ENCODE measurements around the gene POLR2A. TPM values are rescaled to one million over a fixed set of nuclear protein-coding genes. Genes with fewer than 3 reads are reported as not detected.

Gene POLR2A
- total and polyA plus RNA-seq, 2 of the 13 experiments (the other 11 are each of a cell fraction or from before 2014, with no cell fraction given), result 17.8 to 18.3 TPM

GRCh38 chr17:7437950-7438614 lies 46.1 kb upstream of the POLR2A start:
- CTCF ChIA-PET (ENCODE audit: low intra/inter-chr PET ratio, low total read pairs), result interaction anchor here (2.1 kb wide), 1 partner anchor 82 kb away, joined by 11 read pairs; no protein-coding TSS in a partner anchor
- ATAC-seq, result no peak
- H3K4me2 ChIP-seq (ENCODE audit: low read depth, low read length), result no peak overlapping the region
- TF ChIP-seq ZNF512 (CRISPR knock-in tag; IDR thresholded peaks at IDR 0.05) (no peak), TCF12 (IDR thresholded peaks at IDR 0.05) (no peak), TCF12 (CRISPR knock-in tag; IDR thresholded peaks at IDR 0.05) (no peak), ZNF121 (CRISPR knock-in tag; IDR thresholded peaks at IDR 0.05) (no peak), MEIS2 (CRISPR knock-in tag; IDR thresholded peaks at IDR 0.05) (no peak), ZNF879 (CRISPR knock-in tag; IDR thresholded peaks at IDR 0.05) (no peak), ZNF235 (CRISPR knock-in tag; IDR thresholded peaks at IDR 0.05; ENCODE audit: borderline replicate concordance) (no peak), FOXK1 (CRISPR knock-in tag; IDR thresholded peaks at IDR 0.05; ENCODE audit: borderline replicate concordance, low read depth) (no peak), ZBTB25 (CRISPR knock-in tag; IDR thresholded peaks at IDR 0.05) (no peak), HNRNPH1 (optimal IDR thresholded peaks at IDR 0.05; ENCODE audit: low read depth, low read length) (no peak), ZNF256 (CRISPR knock-in tag; conservative IDR thresholded peaks at IDR 0.05) (no peak), SP4 (CRISPR knock-in tag; IDR thresholded peaks at IDR 0.05) (no peak), ZNF687 (CRISPR knock-in tag; IDR thresholded peaks at IDR 0.05) (peak; percentile 8; the same call in 1 of the 2 replicates), ZBTB38 (CRISPR knock-in tag; IDR thresholded peaks at IDR 0.05) (peak; percentile 16; the same call in 1 of the 2 replicates), HNF1B (CRISPR knock-in tag; IDR thresholded peaks at IDR 0.05) (no peak), PHF5A (CRISPR knock-in tag; IDR thresholded peaks at IDR 0.05; ENCODE audit: low read depth, unreplicated experiment) (no peak)

More at GRCh38 chr17:7437950-7438614, 46.1 kb upstream of the POLR2A start:
- in situ Hi-C loops (cut with HindIII; ENCODE audit: extremely low pct_ligation_motif_present, low pct_unique_long_range_greater_than_20kb) (loop anchor here (5.0 kb wide), 2 partner anchors 39 to 81 kb away; partner anchors contain the start of genes TMEM95 and ZBTB4), intact Hi-C loops (cut with micrococcal nuclease; ENCODE audit: unreplicated experiment) (loop anchor here (2.0 kb wide), 1 partner anchor 77 kb away; no protein-coding TSS in a partner anchor)
- H3K79me2 ChIP-seq (ENCODE audit: insufficient read depth, low read length), result no peaks in the 10 kb centered on the region
- no peaks in the 10 kb centered on the region for H4K20me1 ChIP-seq (ENCODE audit: insufficient read depth, low read length)
- POLR2A ChIA-PET, result no interaction called here
- no peak overlapping the region for H3K9ac ChIP-seq (ENCODE audit: insufficient read depth, low read depth, low read length)
- FAIRE-seq (no peak), DNase-seq (ENCODE audit: low spot score) (no peak)
- 86% methylated on average over 48 of the region's 48 CpGs for WGBS (ENCODE audit: low lambda C conversion rate)
- no TSS peak for BruUV-seq (replicated peaks)
- H3K9me3 ChIP-seq (ENCODE audit: low read length), result no peaks in the 10 kb centered on the region
- H3K27me3 ChIP-seq (ENCODE audit: control insufficient read depth in 1 of 2, insufficient read depth in 2 of 2, low read length in 2 of 2), result peaks cover 4 to 19% of the 10 kb centered on the region in 2 experiments; a peak in 4 of 5 replicates
- no peak overlapping the region for H2AFZ ChIP-seq (ENCODE audit: low read length)
- no peak overlapping the region for H3K4me3 ChIP-seq (replicated peaks in 1 of 3; ENCODE audit: insufficient read depth in 1 of 3, low read depth in 2 of 3, low read length in 3 of 3)
- no peak overlapping the region for H3K27ac ChIP-seq (ENCODE audit: extremely low read length, insufficient read depth, low read length)
- no peaks in the 10 kb centered on the region for H3K36me3 ChIP-seq (replicated peaks in 1 of 2; ENCODE audit: control insufficient read depth in 1 of 2, insufficient read depth in 2 of 2, low read length in 2 of 2)
- H3K4me1 ChIP-seq (ENCODE audit: insufficient read depth, low read length), result peaks cover 49% of the 10 kb centered on the region

All from HepG2 (cell line).